Activated CD4-positive, alpha-beta T cell treated with anti-CD3 and anti-CD28 coated beads for 36 hours (primary cell): ENCODE results near the gene BCL2L12. TPM values are rescaled to one million over a fixed set of nuclear protein-coding genes. Genes with fewer than 3 reads are reported as not detected.

Experiments
- ATAC-seq: fragments of 200-7000 bp; cut with Tn5 transposase; one replicate; pipeline ENCODE4 v1.10.0; 2021; ENCODE audit warnings: mild to moderate bottlenecking, moderate library complexity
- CTCF ChIA-PET: fragments of 350-600 bp; sonication (Branson Sonifier 250); formaldehyde crosslinking; loops from one replicate; lab custom pipeline; 2021; ENCODE audit warnings: antibody characterized with exemption; lab: Charles Lee
- POLR2A ChIA-PET: fragments of 350-600 bp; sonication (Branson Sonifier 250); formaldehyde crosslinking; loops from one replicate; lab custom pipeline; 2021; ENCODE audit warnings: antibody characterized with exemption, inconsistent platforms; lab: Charles Lee
- DNase-seq: peaks from one replicate; pipeline ENCODE4 v3.0.0-alpha.2; 2020
- H3K27ac Mint-ChIP-seq: one replicate; pipeline ENCODE4 v1.8.0; 2021; ENCODE audit warnings: mixed read lengths
- H3K27me3 Mint-ChIP-seq: one replicate; pipeline ENCODE4 v1.8.0; 2021; ENCODE audit warnings: mixed read lengths
- H3K36me3 Mint-ChIP-seq: one replicate; pipeline ENCODE4 v1.8.0; 2021; ENCODE audit warnings: low read depth, mixed read lengths
- H3K4me1 Mint-ChIP-seq: one replicate; pipeline ENCODE4 v1.8.0; 2021; ENCODE audit warnings: mixed read lengths
- H3K4me3 Mint-ChIP-seq: one replicate; pipeline ENCODE4 v1.8.0; 2021; ENCODE audit warnings: mild to moderate bottlenecking, moderate library complexity, mixed read lengths
- H3K9me3 Mint-ChIP-seq: one replicate; pipeline ENCODE4 v1.8.0; 2021; ENCODE audit warnings: low read depth, mixed read lengths
- intact Hi-C, 2 experiments: fragments of 100-400 bp; cut with DNase I in 1 of 2; cut with micrococcal nuclease in 1 of 2; formaldehyde crosslinking; loops; one replicate each; pipeline versions ENCODE4 v1.14.2 to v1.15.1; 2022 to 2024; cut with DNase I, micrococcal nuclease
- total RNA-seq, 2 experiments: library from RNA; stranded (reverse); gene quantifications; one replicate each; pipeline ENCODE4 v1.2.3, GENCODE V29; 2021

Gene BCL2L12
- total RNA-seq, 2 experiments from 2014 or later, result 79.6 to 93.8 TPM

GRCh38 chr19:49686503-49687088 is 20.9 kb downstream of the BCL2L12 start:
- ATAC-seq (no peak), DNase-seq (no peak)
- H3K9me3 Mint-ChIP-seq, result no peaks in the 10 kb centered on the region
- peaks cover 31% of the 10 kb centered on the region for H3K4me1 Mint-ChIP-seq
- peaks cover 8% of the 10 kb centered on the region for H3K27me3 Mint-ChIP-seq
- ChIA-PET POLR2A (interaction anchor here (0.7 kb wide), 1 partner anchor 9 kb away, joined by 3 read pairs; the partner anchor contains the start of gene PRMT1), CTCF (no interaction called here)
- peaks cover 50% of the 10 kb centered on the region for H3K36me3 Mint-ChIP-seq
- intact Hi-C loops, result no loop called here
- no peak overlapping the region for H3K27ac Mint-ChIP-seq
- no peak overlapping the region for H3K4me3 Mint-ChIP-seq

- H3K27me3 Mint-ChIP-seq, result peaks cover 8% of the 10 kb centered on the region
- peaks cover 45% of the 10 kb centered on the region for H3K36me3 Mint-ChIP-seq
- intact Hi-C loops, result no loop called here
- peaks cover 28% of the 10 kb centered on the region for H3K4me1 Mint-ChIP-seq
- DNase-seq, result no peak
- H3K9me3 Mint-ChIP-seq, result no peaks in the 10 kb centered on the region
- ChIA-PET CTCF (interaction anchor here (1.3 kb wide), 1 partner anchor 10 kb away, joined by 5 read pairs; the partner anchor contains the start of gene PRMT1), POLR2A (interaction anchor here (0.7 to 1.3 kb wide), 2 partner anchors 10 to 11 kb away, joined by 3 read pairs; partner anchors contain the start of gene PRMT1)
- no peak overlapping the region for H3K4me3 Mint-ChIP-seq
- no peak for ATAC-seq
- H3K27ac Mint-ChIP-seq, result no peak overlapping the region
These were observed 21.4 kb downstream of the BCL2L12 start for GRCh38 chr19:49687150-49687549.

GRCh38 chr19:49687566-49688316 is 22.0 kb downstream of the BCL2L12 start:
- H3K27ac Mint-ChIP-seq, result no peak overlapping the region
- CTCF ChIA-PET, result interaction anchor here (1.3 kb wide), 1 partner anchor 11 kb away, joined by 5 read pairs; the partner anchor contains the start of gene PRMT1

GRCh38 chr19:49688531-49689132 is 22.9 kb downstream of the BCL2L12 start:
- ATAC-seq (no peak), DNase-seq (no peak)
- Mint-ChIP-seq H3K27ac (no peak overlapping the region), H3K4me1 (peaks cover 23% of the 10 kb centered on the region), H3K36me3 (peaks cover 36% of the 10 kb centered on the region), H3K27me3 (peaks cover 13% of the 10 kb centered on the region), H3K4me3 (no peak overlapping the region), H3K9me3 (no peaks in the 10 kb centered on the region)
- ChIA-PET CTCF (interaction anchor here (0.6 to 2.8 kb wide), 3 partner anchors 9 to 202 kb away, joined by 3 to 10 read pairs (median 4); partner anchors contain the start of gene PRMT1), POLR2A (interaction anchor here (0.5 to 1.3 kb wide), 2 partner anchors 10 to 12 kb away, joined by 3 read pairs; no protein-coding TSS in a partner anchor)
- intact Hi-C loops, result no loop called here

More at GRCh38 chr19:49687566-49688316, 22.0 kb downstream of the BCL2L12 start:
- POLR2A ChIA-PET, result interaction anchor here (1.3 kb wide), 1 partner anchor 12 kb away, joined by 3 read pairs; no protein-coding TSS in a partner anchor
- peaks cover 23% of the 10 kb centered on the region for H3K4me1 Mint-ChIP-seq
- intact Hi-C loops, result no loop called here
- peaks cover 11% of the 10 kb centered on the region for H3K27me3 Mint-ChIP-seq
- no peak overlapping the region for H3K4me3 Mint-ChIP-seq
- peaks cover 40% of the 10 kb centered on the region for H3K36me3 Mint-ChIP-seq
- no peak for ATAC-seq
- no peaks in the 10 kb centered on the region for H3K9me3 Mint-ChIP-seq
- no peak for DNase-seq

GRCh38 chr19:49689133-49690078 is 23.7 kb downstream of the BCL2L12 start, which contains the start of gene ADM5:
TSS of gene ADM5 (plus strand) at chr19:49689594. CDS start at chr19:49689838, 244 bp downstream.
- ChIA-PET POLR2A (interaction anchor here (0.5 kb wide), 1 partner anchor 9 kb away, joined by 3 read pairs; no protein-coding TSS in a partner anchor), CTCF (interaction anchor here (0.6 to 2.8 kb wide), 7 partner anchors 8 to 201 kb away, joined by 3 to 10 read pairs (median 4); partner anchors contain the start of gene PRMT1)
- Mint-ChIP-seq H3K4me3 (peak within 1 kb of the TSS; percentile 62), H3K27me3 (peaks cover 16% of the 10 kb centered on the region), H3K36me3 (peaks cover 28% of the 10 kb centered on the region), H3K4me1 (peaks cover 23% of the 10 kb centered on the region), H3K9me3 (no peaks in the 10 kb centered on the region), H3K27ac (no peak within 1 kb of the TSS)
- intact Hi-C loops, result no loop called here
- ATAC-seq, result peak; percentile 56
- peak; percentile 74 for DNase-seq

GRCh38 chr19:49690079-49690655 is 24.4 kb downstream of the BCL2L12 start:
- peaks cover 24% of the 10 kb centered on the region for H3K36me3 Mint-ChIP-seq
- H3K4me1 Mint-ChIP-seq, result peaks cover 23% of the 10 kb centered on the region
- no peak for DNase-seq
- ChIA-PET POLR2A (no interaction called here), CTCF (interaction anchor here (0.7 to 2.8 kb wide), 6 partner anchors 9 to 184 kb away, joined by 3 to 10 read pairs (median 4); partner anchors contain the start of gene PRMT1)
- no peaks in the 10 kb centered on the region for H3K9me3 Mint-ChIP-seq
- H3K27me3 Mint-ChIP-seq, result peaks cover 16% of the 10 kb centered on the region
- peak; percentile 3 for ATAC-seq
- intact Hi-C loops, result no loop called here
- H3K4me3 Mint-ChIP-seq, result peak overlapping the region; percentile 62
- H3K27ac Mint-ChIP-seq, result no peak overlapping the region

- peak; percentile 77 for DNase-seq
- Mint-ChIP-seq H3K27me3 (peaks cover 16% of the 10 kb centered on the region), H3K36me3 (peaks cover 19% of the 10 kb centered on the region), H3K27ac (peak within 1 kb of the TSS; percentile 51), H3K4me1 (peaks cover 23% of the 10 kb centered on the region), H3K4me3 (peak within 1 kb of the TSS; percentile 62), H3K9me3 (no peaks in the 10 kb centered on the region)
- ChIA-PET CTCF (interaction anchor here (0.6 to 2.8 kb wide), 8 partner anchors 9 to 1223 kb away, joined by 3 to 10 read pairs (median 3); partner anchors contain the start of genes PRMT1 and RCN3), POLR2A (no interaction called here)
- peak; percentile 72 for ATAC-seq
- intact Hi-C loops, result no loop called here
These were observed 25.0 kb downstream of the BCL2L12 start, which contains the start of gene CPT1C for GRCh38 chr19:49690656-49691242. TSS of gene CPT1C (plus strand) at chr19:49691116. CDS start at chr19:49692253, 1,137 bp downstream.

- POLR2A ChIA-PET, result interaction anchor here (0.7 kb wide), 1 partner anchor 296 kb away, joined by 3 read pairs; no protein-coding TSS in a partner anchor
- DNase-seq (peak; percentile 62), ATAC-seq (peak; percentile 42)
- Mint-ChIP-seq H3K27ac (peak overlapping the region; percentile 51), H3K9me3 (no peaks in the 10 kb centered on the region), H3K4me3 (peak overlapping the region; percentile 62), H3K4me1 (peaks cover 23% of the 10 kb centered on the region), H3K27me3 (peaks cover 16% of the 10 kb centered on the region), H3K36me3 (peaks cover 18% of the 10 kb centered on the region)
- CTCF ChIA-PET, result interaction anchor here (0.6 to 2.8 kb wide), 9 partner anchors 8 to 1224 kb away, joined by 3 to 10 read pairs (median 3); partner anchors contain the start of genes PRMT1 and RCN3
- intact Hi-C loops, result no loop called here
These were observed 25.8 kb downstream of the BCL2L12 start for GRCh38 chr19:49691243-49692146.

GRCh38 chr19:49692147-49692506 is 26.4 kb downstream of the BCL2L12 start:
- intact Hi-C loops, result no loop called here
- Mint-ChIP-seq H3K36me3 (peaks cover 14% of the 10 kb centered on the region), H3K4me3 (no peak overlapping the region), H3K27ac (no peak overlapping the region), H3K4me1 (peaks cover 23% of the 10 kb centered on the region), H3K9me3 (no peaks in the 10 kb centered on the region), H3K27me3 (peaks cover 16% of the 10 kb centered on the region)
- ATAC-seq (no peak), DNase-seq (no peak)
- ChIA-PET CTCF (interaction anchor here (0.6 to 1.4 kb wide), 4 partner anchors 14 to 193 kb away, joined by 3 to 5 read pairs (median 3); no protein-coding TSS in a partner anchor), POLR2A (no interaction called here)
